Spleen (tissue), 11 donors: Measurements from ENCODE around the gene COL27A1. TPM values are rescaled to one million over a fixed set of nuclear protein-coding genes. Genes with fewer than 3 reads are reported as not detected.

Source experiments
- DNase-seq: peaks from one replicate; pipeline ENCODE4 v3.0.0-alpha.2; 2020
- H3K27ac ChIP-seq, 8 donors: fragments of 200-600 bp; sonication (generic) in 7 of 8; 1 replicate in 4 of 8; 2 replicates in 4 of 8; pipeline versions ENCODE4 v1.5.0 to v1.8.0; 2016 to 2021; ENCODE audit warnings: inconsistent platforms in 4 of 8, mild to moderate bottlenecking in 4 of 8, moderate library complexity in 1 of 8
- H3K27me3 ChIP-seq, 7 donors: fragments of 200-600 bp; sonication (generic) in 6 of 7; replicated peaks in 1 of 7; 1 replicate in 4 of 7; 2 replicates in 3 of 7; pipeline versions ENCODE4 v1.5.0 to v1.8.0; 2016 to 2021; ENCODE audit warnings: inconsistent platforms in 3 of 7, mild to moderate bottlenecking in 1 of 7
- H3K36me3 ChIP-seq, 6 donors: fragments of 200-600 bp; sonication (generic) in 5 of 6; 1 replicate in 4 of 6; 2 replicates in 2 of 6; pipeline versions ENCODE4 v1.5.0 to v1.8.0; 2016 to 2021; ENCODE audit warnings: inconsistent platforms in 2 of 6
- H3K4me1 ChIP-seq, 6 donors: fragments of 200-600 bp; sonication (generic) in 5 of 6; 1 replicate in 3 of 6; 2 replicates in 3 of 6; pipeline versions ENCODE4 v1.5.0 to v1.8.0; 2016 to 2021; ENCODE audit warnings: inconsistent platforms in 3 of 6
- H3K4me3 ChIP-seq, 8 donors: fragments of 200-600 bp; sonication (generic) in 7 of 8; 1 replicate in 4 of 8; 2 replicates in 4 of 8; pipeline versions ENCODE4 v1.5.0 to v1.8.0; 2016 to 2021; ENCODE audit warnings: inconsistent platforms in 4 of 8, mild to moderate bottlenecking in 4 of 8, moderate library complexity in 2 of 8
- H3K9me3 ChIP-seq, 8 donors: fragments of 200-600 bp; sonication (generic) in 7 of 8; 1 replicate in 4 of 8; 2 replicates in 4 of 8; pipeline versions ENCODE4 v1.5.0 to v1.8.0; 2016 to 2021; ENCODE audit warnings: inconsistent platforms in 4 of 8
- POLR2A ChIP-seq, 3 donors: fragments of 450-650 bp; IDR thresholded peaks; one replicate each; pipeline ENCODE4 v1.5.1; 2017; ENCODE audit warnings: antibody characterized with exemption in 3 of 3, mild to moderate bottlenecking in 1 of 3
- POLR2AphosphoS5 ChIP-seq, 3 donors: sonication (generic); formaldehyde crosslinking; IDR thresholded peaks; one replicate each; pipeline ENCODE4 v1.5.1; 2017; ENCODE audit warnings: antibody characterized with exemption in 3 of 3
- WGBS, 5 donors: extraction: QIAGEN DNeasy Blood & Tissue Kit in 3 of 5; methylation state at CpG; one replicate each; pipeline versions ENCODE4 v1.1.5 to v1.1.7; 2013 to 2018; 5-methylcytosine and 5-hydroxymethylcytosine counted together
- intact Hi-C: fragments of 100-400 bp; cut with DNase I; formaldehyde crosslinking; loops from one replicate; pipeline ENCODE4 v1.15.0; 2023; ENCODE audit warnings: low total_unique reads
- polyA plus RNA-seq, 3 donors: library from polyadenylated mRNA; stranded (reverse); fragments of 200-250 nt; gene quantifications; one replicate each; pipeline ENCODE4 v1.2.1, GENCODE V29; 2013
- total RNA-seq, 7 donors: library from RNA; depleted of rRNA in 3 of 7; stranded (reverse); fragments of >200 nt in 3 of 7; fragmentation: NEBNext Ultra II Directional in 4 of 7; extraction: Animal tissue kit (Norgen Biotek cat#: 25700) in 4 of 7; gene quantifications; one replicate each; pipeline versions ENCODE4 v1.1.0 to v1.2.1, GENCODE V29; 2016 to 2021
- TF ChIP-seq, protein P1 (sequence below), 11 experiments: fragments of 200-600 bp in 7 of 11; fragments of 450-650 bp in 4 of 11; sonication (generic) in 4 of 11; IDR thresholded peaks in 8 of 11; conservative IDR thresholded peaks in 3 of 11; 1 replicate in 7 of 11; 2 replicates in 4 of 11; pipeline versions ENCODE4 v1.4.0 to v1.8.0; 2016 to 2021; ENCODE audit warnings: antibody characterized with exemption in 11 of 11, inconsistent platforms in 4 of 11, mild to moderate bottlenecking in 1 of 11
- donor health status: healthy with polysubstance abuse.
- donor health status: DM: no; HTN: no; CAD: no; lungs with moderate emphysema.
- donor health status: DM: no; HTN: no; CAD: no.
- donor health status: Bipolar disorder and iron deficiency.
- donor health status: healthy.
- donor health status: DM: no; HTN: no; CAD: no.
- donor health status: DM: yes; HTN: yes; CAD: no.

The COL27A1 gene
- total and polyA plus RNA-seq, 10 donors: 2.1 to 23.4 (median 6.1) TPM

DNA sequence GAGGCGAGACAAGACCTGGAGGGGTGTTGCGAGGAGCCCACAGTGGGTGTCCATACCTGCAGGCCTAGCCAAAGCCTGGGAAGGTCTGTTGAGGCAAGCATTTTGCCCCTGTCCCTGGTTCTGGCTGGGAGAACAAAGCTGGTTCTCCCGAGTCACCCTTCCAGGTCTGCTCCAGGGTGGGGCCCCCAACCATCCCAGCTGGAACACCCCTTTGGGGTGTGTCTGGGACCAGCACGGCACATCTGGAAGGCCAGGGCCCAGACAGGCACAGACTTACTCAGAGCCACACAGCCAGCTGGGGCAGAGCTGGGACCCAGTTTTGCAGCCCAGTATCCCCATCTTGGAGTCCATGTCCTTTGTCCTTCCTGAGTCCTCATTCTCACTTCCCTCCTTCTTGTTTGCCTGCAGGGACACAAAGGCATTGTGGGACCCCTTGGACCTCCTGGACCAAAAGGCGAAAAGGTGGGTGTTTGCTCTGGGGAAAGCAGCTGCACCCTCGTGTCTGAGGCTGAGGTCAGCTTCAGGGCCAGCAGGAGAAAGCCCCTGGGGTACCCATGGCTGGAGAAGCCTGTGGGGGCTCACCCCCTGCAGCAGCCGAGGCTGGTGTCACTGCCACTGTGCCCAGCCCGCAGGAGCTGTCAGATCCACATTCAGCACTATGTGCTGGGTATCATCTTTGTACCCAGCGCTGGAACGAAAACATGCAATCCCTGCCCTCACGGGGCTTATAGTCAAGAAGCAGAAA, 129.2 kb downstream of the COL27A1 start:
- H3K36me3 ChIP-seq: no peaks in the 10 kb centered on the region
- TF ChIP-seq POLR2A (IDR thresholded peaks at IDR 0.05) (no peak), POLR2AphosphoS5 (IDR thresholded peaks at IDR 0.05) (no peak)
- TF ChIP-seq, protein P1, sequence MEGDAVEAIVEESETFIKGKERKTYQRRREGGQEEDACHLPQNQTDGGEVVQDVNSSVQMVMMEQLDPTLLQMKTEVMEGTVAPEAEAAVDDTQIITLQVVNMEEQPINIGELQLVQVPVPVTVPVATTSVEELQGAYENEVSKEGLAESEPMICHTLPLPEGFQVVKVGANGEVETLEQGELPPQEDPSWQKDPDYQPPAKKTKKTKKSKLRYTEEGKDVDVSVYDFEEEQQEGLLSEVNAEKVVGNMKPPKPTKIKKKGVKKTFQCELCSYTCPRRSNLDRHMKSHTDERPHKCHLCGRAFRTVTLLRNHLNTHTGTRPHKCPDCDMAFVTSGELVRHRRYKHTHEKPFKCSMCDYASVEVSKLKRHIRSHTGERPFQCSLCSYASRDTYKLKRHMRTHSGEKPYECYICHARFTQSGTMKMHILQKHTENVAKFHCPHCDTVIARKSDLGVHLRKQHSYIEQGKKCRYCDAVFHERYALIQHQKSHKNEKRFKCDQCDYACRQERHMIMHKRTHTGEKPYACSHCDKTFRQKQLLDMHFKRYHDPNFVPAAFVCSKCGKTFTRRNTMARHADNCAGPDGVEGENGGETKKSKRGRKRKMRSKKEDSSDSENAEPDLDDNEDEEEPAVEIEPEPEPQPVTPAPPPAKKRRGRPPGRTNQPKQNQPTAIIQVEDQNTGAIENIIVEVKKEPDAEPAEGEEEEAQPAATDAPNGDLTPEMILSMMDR (IDR thresholded peaks at IDR 0.05 in 8 of 11, conservative IDR thresholded peaks at IDR 0.05 in 3 of 11): no peak
- no peak overlapping the region for H3K27ac ChIP-seq
- no peak overlapping the region for H3K4me3 ChIP-seq
- DNase-seq: peak; percentile 56
- intact Hi-C loops: no loop called here
- peaks cover 0 to 10% (median 4%) of the 10 kb centered on the region in 6 donors for H3K4me1 ChIP-seq
- WGBS, 5 donors: 83 to 91% (median 87%) methylated on average over 11 of the region's 11 CpGs
- peaks cover 0 to 14% (median 0%) of the 10 kb centered on the region in 7 donors for H3K27me3 ChIP-seq
- H3K9me3 ChIP-seq: no peaks in the 10 kb centered on the region

GRCh38 chr9:114285166-114285867, 130.0 kb downstream of the COL27A1 start:
- WGBS, 5 donors: 45 to 61% (median 50%) methylated on average over 18 to 20 of the region's 20 CpGs
- H3K4me1 ChIP-seq: peaks cover 0 to 10% (median 4%) of the 10 kb centered on the region in 6 donors
- peak; percentile 67 for DNase-seq
- TF ChIP-seq POLR2AphosphoS5 (IDR thresholded peaks at IDR 0.05) (no peak), POLR2A (IDR thresholded peaks at IDR 0.05) (no peak)
- TF ChIP-seq, protein P1 (IDR thresholded peaks at IDR 0.05 in 8 of 11, conservative IDR thresholded peaks at IDR 0.05 in 3 of 11): no peak
- H3K9me3 ChIP-seq: no peaks in the 10 kb centered on the region
- H3K4me3 ChIP-seq: no peak overlapping the region
- no peaks in the 10 kb centered on the region for H3K36me3 ChIP-seq
- H3K27ac ChIP-seq: no peak overlapping the region
- peaks cover 0 to 14% (median 0%) of the 10 kb centered on the region in 7 donors for H3K27me3 ChIP-seq
- intact Hi-C loops: no loop called here

DNA sequence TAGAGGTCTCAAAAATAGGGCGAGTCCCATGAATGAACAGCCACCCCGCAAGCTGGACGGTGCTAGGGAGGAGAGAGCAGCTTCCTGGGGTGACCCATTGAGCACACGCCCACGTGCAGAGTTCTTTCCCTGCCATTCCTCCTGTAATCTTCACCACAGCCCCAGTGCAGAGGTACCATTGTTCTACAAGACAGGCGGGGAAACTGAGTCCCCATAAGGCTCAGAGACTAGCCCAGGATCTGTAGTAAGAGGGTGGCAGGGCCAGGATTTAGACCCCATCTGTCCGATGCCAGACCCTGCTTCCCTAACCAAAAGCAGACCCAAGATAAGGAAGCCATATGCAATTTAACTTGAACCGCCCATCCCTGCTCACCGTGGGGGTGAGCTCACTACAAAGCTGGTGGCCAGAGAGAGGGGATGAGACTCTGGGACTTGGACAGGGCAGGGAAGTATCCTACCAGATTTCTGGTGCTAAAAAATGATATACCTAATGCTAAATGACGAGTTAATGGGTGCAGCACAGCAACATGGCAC, 130.9 kb downstream of the COL27A1 start:
- Histone ChIP-seq H3K4me1 (peaks cover 0 to 15% (median 4%) of the 10 kb centered on the region in 6 donors), H3K9me3 (no peaks in the 10 kb centered on the region), H3K36me3 (no peaks in the 10 kb centered on the region), H3K27me3 (peaks cover 0 to 14% (median 0%) of the 10 kb centered on the region in 7 donors), H3K4me3 (no peak overlapping the region), H3K27ac (no peak overlapping the region)
- no peak for TF ChIP-seq POLR2AphosphoS5 (IDR thresholded peaks at IDR 0.05)
- TF ChIP-seq POLR2A (IDR thresholded peaks at IDR 0.05): no peak
- TF ChIP-seq, protein P1 (IDR thresholded peaks at IDR 0.05 in 8 of 11, conservative IDR thresholded peaks at IDR 0.05 in 3 of 11): no peak
- peak; percentile 6 for DNase-seq
- intact Hi-C loops: no loop called here
- WGBS, 5 donors: 73 to 86% (median 84%) methylated on average over 10 of the region's 10 CpGs
